ENCODE data around the gene PIP5K1C. TPM values are rescaled to one million over a fixed set of nuclear protein-coding genes. Genes with fewer than 3 reads are reported as not detected.
"Not testable (repeated sequence)": the region's sequence is repeated elsewhere in the genome, so short reads cannot be mapped to it uniquely, and the experiment has no call there.

The PIP5K1C gene
- total RNA-seq, 1 experiment from 2014 or later, result 20.0 TPM

DNA sequence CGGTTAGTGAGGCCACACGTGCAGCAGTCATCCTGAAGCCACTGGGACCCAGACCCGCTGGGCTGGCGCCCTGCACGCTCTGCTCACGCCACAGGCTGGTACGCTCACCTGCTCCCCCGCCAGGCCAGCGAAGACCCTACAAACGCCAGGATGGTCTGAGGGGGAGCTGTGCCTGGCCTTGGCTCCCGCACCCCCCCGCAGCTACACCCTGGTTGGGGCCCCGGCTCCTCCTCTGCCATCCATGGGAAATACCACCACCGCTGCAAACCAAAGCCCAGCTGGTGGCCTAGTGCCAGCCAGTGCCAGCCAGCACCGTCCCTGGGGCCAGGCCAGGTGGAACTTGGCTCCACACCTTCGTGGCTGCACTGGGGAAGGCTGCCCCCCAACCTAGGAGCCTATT is 50.4 kb downstream of the PIP5K1C start:
- no peak for DNase-seq
- Histone ChIP-seq H3K27me3 (ENCODE audit: insufficient read depth, low read depth) (no peaks in the 10 kb centered on the region), H3K4me1 (replicated peaks; ENCODE audit: insufficient read depth) (no peaks in the 10 kb centered on the region), H3K4me3 (no peak overlapping the region), H3F3A (ENCODE audit: insufficient read depth, low read depth) (no peaks in the 10 kb centered on the region), H3K9me3 (ENCODE audit: insufficient read depth, low read depth) (no peaks in the 10 kb centered on the region), H4K20me1 (ENCODE audit: insufficient read depth) (no peaks in the 10 kb centered on the region), H3K27ac (no peak overlapping the region), H3K9me2 (ENCODE audit: insufficient read depth) (no peaks in the 10 kb centered on the region), H3K36me3 (ENCODE audit: low read depth) (no peaks in the 10 kb centered on the region), H3K79me2 (ENCODE audit: low read depth) (no peaks in the 10 kb centered on the region), H3K4me2 (no peak overlapping the region), H2AFZ (no peak overlapping the region)
- ChIA-PET CTCF (no interaction called here), POLR2A (ENCODE audit: unreplicated experiment) (no interaction called here)
- no TSS peak for BruUV-seq (replicated peaks)
- TF ChIP-seq EZH2 (IDR thresholded peaks at IDR 0.05; ENCODE audit: low read depth), result no peak
- TF ChIP-seq, protein P1, sequence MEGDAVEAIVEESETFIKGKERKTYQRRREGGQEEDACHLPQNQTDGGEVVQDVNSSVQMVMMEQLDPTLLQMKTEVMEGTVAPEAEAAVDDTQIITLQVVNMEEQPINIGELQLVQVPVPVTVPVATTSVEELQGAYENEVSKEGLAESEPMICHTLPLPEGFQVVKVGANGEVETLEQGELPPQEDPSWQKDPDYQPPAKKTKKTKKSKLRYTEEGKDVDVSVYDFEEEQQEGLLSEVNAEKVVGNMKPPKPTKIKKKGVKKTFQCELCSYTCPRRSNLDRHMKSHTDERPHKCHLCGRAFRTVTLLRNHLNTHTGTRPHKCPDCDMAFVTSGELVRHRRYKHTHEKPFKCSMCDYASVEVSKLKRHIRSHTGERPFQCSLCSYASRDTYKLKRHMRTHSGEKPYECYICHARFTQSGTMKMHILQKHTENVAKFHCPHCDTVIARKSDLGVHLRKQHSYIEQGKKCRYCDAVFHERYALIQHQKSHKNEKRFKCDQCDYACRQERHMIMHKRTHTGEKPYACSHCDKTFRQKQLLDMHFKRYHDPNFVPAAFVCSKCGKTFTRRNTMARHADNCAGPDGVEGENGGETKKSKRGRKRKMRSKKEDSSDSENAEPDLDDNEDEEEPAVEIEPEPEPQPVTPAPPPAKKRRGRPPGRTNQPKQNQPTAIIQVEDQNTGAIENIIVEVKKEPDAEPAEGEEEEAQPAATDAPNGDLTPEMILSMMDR (conservative IDR thresholded peaks at IDR 0.05), result no peak
- intact Hi-C loops (cut with micrococcal nuclease; ENCODE audit: unreplicated experiment), result no loop called here

DNA sequence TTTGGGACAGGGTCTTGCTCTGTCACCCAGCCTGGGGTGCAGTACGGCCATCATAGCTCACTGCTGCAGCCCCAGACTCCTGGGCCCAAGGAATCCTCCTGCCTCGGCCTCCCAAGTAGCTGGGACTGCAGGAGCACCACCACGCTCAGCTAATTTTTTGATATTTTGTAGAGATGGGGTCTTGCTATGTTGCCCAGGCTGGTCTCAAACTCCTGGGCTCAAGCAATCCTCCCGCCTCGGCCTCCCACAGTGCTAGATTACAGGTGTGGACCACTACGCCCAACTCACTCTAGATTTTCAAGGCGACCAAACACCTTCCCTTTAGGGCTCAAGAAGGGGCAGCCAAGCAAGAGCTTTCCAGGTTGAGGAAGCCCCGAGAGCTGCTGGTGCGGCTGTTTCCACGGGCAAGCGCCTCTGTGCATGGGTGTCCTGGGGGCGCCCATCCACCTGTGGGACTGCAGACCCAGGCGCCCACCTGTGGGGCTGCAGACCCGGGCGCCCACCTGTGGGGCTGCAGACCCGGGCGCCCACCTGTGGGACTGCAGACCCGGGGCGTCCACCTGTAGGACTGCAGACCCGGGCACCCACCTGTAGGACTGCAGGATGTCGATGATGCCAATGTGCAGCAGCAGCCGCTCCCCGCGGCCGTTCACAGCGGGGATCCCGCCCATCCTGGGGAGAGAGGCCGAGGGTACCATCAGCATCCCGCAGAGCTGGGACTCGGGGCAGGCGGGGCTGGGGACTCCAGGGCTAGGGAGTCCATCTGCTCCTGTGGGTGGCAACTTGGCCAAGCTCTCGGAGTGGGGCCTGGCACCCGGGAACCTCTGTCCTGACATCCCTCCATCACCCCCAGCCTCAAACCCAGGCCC is 52.0 kb downstream of the PIP5K1C start:
- no peak overlapping the region for H3K27ac ChIP-seq
- POLR2A ChIA-PET (ENCODE audit: unreplicated experiment), result no interaction called here
- intact Hi-C loops (cut with micrococcal nuclease; ENCODE audit: unreplicated experiment), result no loop called here

DNA sequence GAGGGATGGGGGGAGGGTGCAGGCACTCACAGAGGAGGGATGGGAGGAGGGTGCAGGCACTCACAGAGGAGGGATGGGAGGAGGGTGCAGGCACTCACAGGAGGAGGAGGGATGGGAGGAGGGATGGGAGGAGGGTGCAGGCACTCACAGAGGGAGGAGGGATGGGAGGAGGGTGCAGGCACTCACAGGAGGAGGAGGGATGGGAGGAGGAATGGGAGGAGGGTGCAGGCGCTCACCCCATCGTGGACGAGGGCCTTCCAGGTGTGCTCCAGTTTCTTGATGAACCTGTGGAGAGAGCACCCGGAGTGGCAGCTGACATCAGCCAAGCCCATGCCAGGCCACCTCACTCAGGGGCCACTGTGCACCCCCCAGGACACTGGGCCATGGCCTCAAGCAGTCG is 53.2 kb downstream of the PIP5K1C start:
- H3K9me2 ChIP-seq (ENCODE audit: insufficient read depth); intact Hi-C loops (cut with micrococcal nuclease; ENCODE audit: unreplicated experiment); H3K4me3 ChIP-seq; H3F3A ChIP-seq (ENCODE audit: insufficient read depth, low read depth); H3K4me2 ChIP-seq; H3K27me3 ChIP-seq (ENCODE audit: insufficient read depth, low read depth); H2AFZ ChIP-seq; CTCF ChIA-PET; H3K27ac ChIP-seq; BruUV-seq (replicated peaks); H3K4me1 ChIP-seq (replicated peaks; ENCODE audit: insufficient read depth); DNase-seq; POLR2A ChIA-PET (ENCODE audit: unreplicated experiment); H3K79me2 ChIP-seq (ENCODE audit: low read depth); H3K36me3 ChIP-seq (ENCODE audit: low read depth); H3K9me3 ChIP-seq (ENCODE audit: insufficient read depth, low read depth); H4K20me1 ChIP-seq (ENCODE audit: insufficient read depth): not testable (repeated sequence)

More for the DNA sequence above, 52.0 kb downstream of the PIP5K1C start:
- Histone ChIP-seq H3K79me2 (ENCODE audit: low read depth) (no peaks in the 10 kb centered on the region), H2AFZ (no peak overlapping the region), H3K4me2 (no peak overlapping the region), H3K4me1 (replicated peaks; ENCODE audit: insufficient read depth) (no peaks in the 10 kb centered on the region), H3K27me3 (ENCODE audit: insufficient read depth, low read depth) (no peaks in the 10 kb centered on the region), H3K9me3 (ENCODE audit: insufficient read depth, low read depth) (no peaks in the 10 kb centered on the region), H3K9me2 (ENCODE audit: insufficient read depth) (no peaks in the 10 kb centered on the region), H3K36me3 (ENCODE audit: low read depth) (no peaks in the 10 kb centered on the region), H3F3A (ENCODE audit: insufficient read depth, low read depth) (no peaks in the 10 kb centered on the region), H3K4me3 (no peak overlapping the region), H4K20me1 (ENCODE audit: insufficient read depth) (no peaks in the 10 kb centered on the region)
- CTCF ChIA-PET, result no interaction called here
- TF ChIP-seq, protein P1 (conservative IDR thresholded peaks at IDR 0.05), result no peak
- TF ChIP-seq EZH2 (IDR thresholded peaks at IDR 0.05; ENCODE audit: low read depth), result no peak
- BruUV-seq (replicated peaks), result no TSS peak
- DNase-seq, result no peak
